Naive thymus-derived CD4-positive, alpha-beta T cell (primary cell): Measurements from ENCODE around the gene INTS12. TPM values are rescaled to one million over a fixed set of nuclear protein-coding genes. Genes with fewer than 3 reads are reported as not detected.
"Not testable (repeated sequence)": the region's sequence is repeated elsewhere in the genome, so short reads cannot be mapped to it uniquely, and the experiment has no call there.

Experiments
- ATAC-seq: fragments of 150-1000 bp; cut with Tn5 transposase; 2 replicates; pipeline ENCODE4 v1.10.0; 2021; ENCODE audit warnings: mild to moderate bottlenecking, moderate library complexity
- CTCF ChIA-PET: fragments of 350-600 bp; sonication (Branson Sonifier 250); formaldehyde crosslinking; loops from one replicate; lab custom pipeline; 2021; ENCODE audit warnings: antibody characterized with exemption; lab: Charles Lee
- POLR2A ChIA-PET: fragments of 350-600 bp; sonication (Branson Sonifier 250); formaldehyde crosslinking; loops from one replicate; lab custom pipeline; 2021; ENCODE audit warnings: antibody characterized with exemption, inconsistent platforms; lab: Charles Lee
- DNase-seq, 9 donors: peaks; one replicate each; pipeline versions ENCODE4 v3.0.0 to v3.0.0-alpha.2; 2020 to 2022; ENCODE audit warnings: mixed read lengths in 1 of 9
- H3K27ac ChIP-seq: one replicate; pipeline ENCODE4 v1.7.0; 2013; ENCODE audit warnings: mild to moderate bottlenecking, low read depth, low read length, moderate library complexity
- H3K27me3 ChIP-seq, 2 donors: one replicate each; pipeline ENCODE4 v1.7.0; 2013; ENCODE audit warnings: low read length in 2 of 2, mild to moderate bottlenecking in 2 of 2, moderate library complexity in 2 of 2; ENCODE audit not compliant: control insufficient read depth in 2 of 2, insufficient read depth in 2 of 2
- H3K36me3 ChIP-seq, 3 experiments: 1 replicate in 2 of 3; 2 replicates in 1 of 3; pipeline ENCODE4 v1.7.0; 2013; ENCODE audit warnings: low read length in 3 of 3, mild to moderate bottlenecking in 3 of 3, moderate library complexity in 1 of 3; ENCODE audit not compliant: insufficient read depth in 3 of 3, control insufficient read depth in 2 of 3
- H3K4me1 ChIP-seq, 2 donors: one replicate each; pipeline ENCODE4 v1.7.0; 2013; ENCODE audit warnings: low read length in 2 of 2, mild to moderate bottlenecking in 2 of 2, moderate library complexity in 1 of 2; ENCODE audit not compliant: control insufficient read depth in 2 of 2, insufficient read depth in 2 of 2
- H3K4me3 ChIP-seq: 2 replicates; pipeline ENCODE4 v1.7.0; 2013; ENCODE audit warnings: mild to moderate bottlenecking, low read length
- H3K9me3 ChIP-seq, 3 experiments: 1 replicate in 2 of 3; 2 replicates in 1 of 3; pipeline ENCODE4 v1.7.0; 2013; ENCODE audit warnings: low read length in 3 of 3; ENCODE audit not compliant: control insufficient read depth in 2 of 3
- H3K27ac Mint-ChIP-seq, 9 donors: one replicate each; pipeline ENCODE4 v1.8.0; 2020 to 2022; ENCODE audit warnings: mixed read lengths in 9 of 9, mild to moderate bottlenecking in 8 of 9, moderate library complexity in 5 of 9, inconsistent platforms in 2 of 9
- H3K27me3 Mint-ChIP-seq, 5 donors: one replicate each; pipeline ENCODE4 v1.8.0; 2021 to 2022; ENCODE audit warnings: mixed read lengths in 5 of 5, mild to moderate bottlenecking in 1 of 5
- H3K36me3 Mint-ChIP-seq, 5 donors: one replicate each; pipeline ENCODE4 v1.8.0; 2020 to 2022; ENCODE audit warnings: mixed read lengths in 5 of 5, mild to moderate bottlenecking in 3 of 5, inconsistent platforms in 1 of 5
- H3K4me1 Mint-ChIP-seq, 7 donors: one replicate each; pipeline ENCODE4 v1.8.0; 2020 to 2022; ENCODE audit warnings: mixed read lengths in 7 of 7, mild to moderate bottlenecking in 3 of 7, inconsistent platforms in 1 of 7
- H3K4me3 Mint-ChIP-seq, 10 donors: one replicate each; pipeline ENCODE4 v1.8.0; 2020 to 2022; ENCODE audit warnings: mild to moderate bottlenecking in 10 of 10, mixed read lengths in 10 of 10, moderate library complexity in 6 of 10, inconsistent platforms in 2 of 10
- H3K9me3 Mint-ChIP-seq, 11 donors: one replicate each; pipeline ENCODE4 v1.8.0; 2020 to 2022; ENCODE audit warnings: mixed read lengths in 11 of 11, mild to moderate bottlenecking in 4 of 11, inconsistent platforms in 1 of 11, moderate library complexity in 1 of 11
- intact Hi-C, 2 donors: fragments of 100-400 bp; cut with micrococcal nuclease; formaldehyde crosslinking; loops; one replicate each; pipeline ENCODE4 v1.15.1; 2023
- polyA plus RNA-seq, 2 donors: library from polyadenylated mRNA; unstranded; fragments of 300-500 nt; fragmentation: Illumina TruSeq; gene quantifications; one replicate each; pipeline ENCODE4 v1.2.3, GENCODE V29; 2021
- total RNA-seq, 6 experiments: library from RNA in 5 of 6; stranded (reverse) in 5 of 6; gene quantifications; 1 replicate in 5 of 6; 2 replicates in 1 of 6; pipeline ENCODE4 v1.2.3 and lab custom pipeline; 2021 to 2026

INTS12 gene
- total and polyA plus RNA-seq, 7 experiments from 2014 or later = 14.8 to 40.9 (median 18.5) TPM

DNA sequence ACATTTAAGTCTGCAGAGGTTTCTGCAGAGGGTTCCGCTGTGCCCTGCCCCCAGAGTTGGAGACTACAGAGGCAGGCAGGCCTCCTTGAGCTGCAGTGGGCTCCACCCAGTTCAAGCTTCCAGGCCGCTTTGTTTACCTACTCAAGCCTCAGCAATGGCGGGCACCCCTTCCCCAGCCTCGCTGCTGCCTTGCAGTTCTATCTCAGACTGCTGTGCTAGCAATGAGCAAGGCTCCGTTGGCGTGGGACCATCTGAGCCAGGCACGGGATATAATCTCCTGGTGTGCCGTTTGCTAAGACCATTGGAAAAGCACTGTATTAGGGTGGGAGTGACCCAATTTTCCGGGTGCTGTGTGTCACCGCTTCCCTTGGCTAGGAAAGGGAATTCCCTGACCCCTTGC is 26.7 kb upstream of the INTS12 start:
- POLR2A ChIA-PET, H3K27me3 ChIP-seq: not testable (repeated sequence)
- peaks cover 29 to 89% (median 78%) of the 10 kb centered on the region in 5 donors for H3K36me3 Mint-ChIP-seq

DNA sequence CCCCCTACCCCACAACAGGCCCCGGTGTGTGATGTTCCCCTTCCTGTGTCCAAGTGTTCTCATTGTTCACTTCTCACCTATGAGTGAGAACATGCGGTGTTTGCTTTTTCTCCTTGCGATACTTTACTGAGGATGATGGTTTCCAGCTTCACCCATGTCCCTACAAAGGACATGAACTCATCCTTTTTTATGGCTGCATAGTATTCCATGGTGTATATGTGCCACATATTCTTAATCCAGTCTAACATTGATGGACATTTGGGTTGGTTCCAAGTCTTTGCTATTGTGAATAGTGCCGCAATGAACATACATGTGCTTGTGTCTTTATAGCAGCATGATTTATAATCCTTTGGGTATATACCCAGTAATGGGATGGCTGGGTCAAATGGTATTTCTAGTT is 21.4 kb upstream of the INTS12 start:
- H3K27me3 Mint-ChIP-seq, H3K9me3 ChIP-seq, POLR2A ChIA-PET: not testable (repeated sequence)

More for the DNA sequence above, 26.7 kb upstream of the INTS12 start:
- H3K27me3 Mint-ChIP-seq, H3K36me3 ChIP-seq, H3K4me3 ChIP-seq, DNase-seq, H3K27ac Mint-ChIP-seq, CTCF ChIA-PET, H3K4me1 ChIP-seq, intact Hi-C loops, ATAC-seq, H3K4me1 Mint-ChIP-seq, H3K4me3 Mint-ChIP-seq, H3K9me3 ChIP-seq, H3K27ac ChIP-seq: not testable (repeated sequence)
- H3K9me3 Mint-ChIP-seq = peaks cover 6 to 71% (median 31%) of the 10 kb centered on the region in 11 donors

DNA sequence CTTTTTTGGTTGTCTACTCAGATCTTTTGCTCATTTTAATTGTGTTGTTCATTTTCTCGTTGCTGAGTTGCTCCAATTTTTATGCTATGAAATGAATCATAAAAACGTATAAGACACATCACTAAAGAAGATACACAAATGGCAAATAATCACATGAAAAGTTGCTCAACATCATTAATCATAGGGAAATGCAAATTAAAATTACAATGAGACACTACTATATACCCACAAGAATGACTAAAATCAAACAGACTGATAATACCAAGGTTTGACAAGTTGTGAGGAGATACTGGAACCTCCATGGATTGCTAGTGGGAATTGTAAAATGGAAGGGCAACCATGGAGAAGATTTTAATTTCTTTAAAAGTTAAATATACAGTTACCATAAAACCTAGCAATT is 17.1 kb upstream of the INTS12 start:
- H3K27ac Mint-ChIP-seq = no peak overlapping the region
- CTCF ChIA-PET = no interaction called here
- Histone ChIP-seq H3K36me3 (no peaks in the 10 kb centered on the region), H3K9me3 (no peaks in the 10 kb centered on the region), H3K27ac (no peak overlapping the region), H3K4me1 (no peaks in the 10 kb centered on the region), H3K27me3 (no peaks in the 10 kb centered on the region), H3K4me3 (no peak overlapping the region)
- ATAC-seq (no peak), DNase-seq (no peak)
- no peaks in the 10 kb centered on the region for H3K4me1 Mint-ChIP-seq
- peaks cover 0 to 16% (median 5%) of the 10 kb centered on the region in 11 donors for H3K9me3 Mint-ChIP-seq
- H3K27me3 Mint-ChIP-seq = no peaks in the 10 kb centered on the region
- peaks cover 3 to 32% (median 20%) of the 10 kb centered on the region in 5 donors for H3K36me3 Mint-ChIP-seq
- POLR2A ChIA-PET = no interaction called here
- intact Hi-C loops = no loop called here
- no peak overlapping the region for H3K4me3 Mint-ChIP-seq

More for the DNA sequence above, 21.4 kb upstream of the INTS12 start:
- H3K4me1 ChIP-seq, H3K27ac ChIP-seq, H3K27ac Mint-ChIP-seq, intact Hi-C loops, CTCF ChIA-PET, H3K27me3 ChIP-seq, DNase-seq, ATAC-seq, H3K4me3 Mint-ChIP-seq, H3K36me3 ChIP-seq, H3K4me1 Mint-ChIP-seq, H3K4me3 ChIP-seq: not testable (repeated sequence)
- peaks cover 17 to 65% (median 47%) of the 10 kb centered on the region in 5 donors for H3K36me3 Mint-ChIP-seq
- peaks cover 3 to 41% (median 15%) of the 10 kb centered on the region in 11 donors for H3K9me3 Mint-ChIP-seq

- Histone ChIP-seq H3K4me3 (no peak overlapping the region), H3K4me1 (no peaks in the 10 kb centered on the region), H3K36me3 (no peaks in the 10 kb centered on the region), H3K27me3 (no peaks in the 10 kb centered on the region), H3K9me3 (no peaks in the 10 kb centered on the region), H3K27ac (no peak overlapping the region)
- DNase-seq (no peak), ATAC-seq (no peak)
- CTCF ChIA-PET = interaction anchor here (0.7 kb wide), 1 partner anchor 8 kb away, joined by 4 read pairs; no protein-coding TSS in a partner anchor
- intact Hi-C loops = no loop called here
- Mint-ChIP-seq H3K9me3 (no peaks in the 10 kb centered on the region), H3K36me3 (peaks cover 0 to 19% (median 0%) of the 10 kb centered on the region in 5 donors), H3K27ac (no peak overlapping the region), H3K27me3 (peaks cover 0 to under 1% (median 0%) of the 10 kb centered on the region in 5 donors), H3K4me1 (peaks cover 0 to 6% (median 4%) of the 10 kb centered on the region in 7 donors), H3K4me3 (no peak overlapping the region)
- POLR2A ChIA-PET = interaction anchor here (1.3 to 1.4 kb wide), 2 partner anchors 9 to 11 kb away, joined by 3 read pairs; partner anchors contain the start of genes GSTCD and INTS12
Measured at GRCh38 chr4:105719204-105719603, 10.7 kb upstream of the INTS12 start.

DNA sequence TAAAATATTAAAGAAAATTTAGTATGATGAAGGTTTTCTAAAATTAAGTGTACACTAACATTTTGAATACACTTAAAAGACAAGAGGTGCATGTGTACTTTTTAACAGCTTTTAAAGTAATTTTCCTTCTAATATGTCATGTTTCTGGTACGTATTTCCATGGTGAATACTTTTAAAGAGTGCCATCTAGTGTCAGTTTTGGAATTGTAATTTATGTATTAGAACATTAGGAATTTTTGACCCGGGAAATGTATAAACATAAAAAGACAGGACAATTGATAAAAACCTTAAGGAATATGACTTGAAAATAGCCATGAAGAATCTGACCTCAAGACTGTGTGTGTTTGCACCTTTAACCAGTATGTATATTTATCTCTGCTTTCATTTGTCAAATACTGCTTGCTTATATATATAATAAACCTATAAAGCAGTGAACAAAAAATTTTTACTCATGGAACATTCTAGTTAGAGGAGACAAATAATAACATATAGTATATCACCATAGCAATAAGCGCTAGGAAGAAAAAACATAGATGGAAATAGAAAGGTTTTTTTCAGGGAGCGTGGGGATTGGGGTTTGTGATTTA is 7.3 kb upstream of the INTS12 start:
- Mint-ChIP-seq H3K4me1 (peaks cover 0 to 12% (median 4%) of the 10 kb centered on the region in 7 donors), H3K27ac (no peak overlapping the region), H3K36me3 (peaks cover 0 to 16% (median 0%) of the 10 kb centered on the region in 5 donors), H3K4me3 (peak overlapping the region in 1 of 10 donors; percentile 10), H3K9me3 (no peaks in the 10 kb centered on the region), H3K27me3 (peaks cover 0 to 3% (median 0%) of the 10 kb centered on the region in 5 donors)
- POLR2A ChIA-PET = no interaction called here
- Histone ChIP-seq H3K27ac (no peak overlapping the region), H3K9me3 (no peaks in the 10 kb centered on the region), H3K4me3 (no peak overlapping the region), H3K36me3 (no peaks in the 10 kb centered on the region), H3K27me3 (no peaks in the 10 kb centered on the region), H3K4me1 (no peaks in the 10 kb centered on the region)
- CTCF ChIA-PET = interaction anchor here (1.0 to 1.1 kb wide), 3 partner anchors 14 to 242 kb away, joined by 3 to 5 read pairs (median 3); partner anchors contain the start of gene PPA2
- ATAC-seq (peak; percentile 47), DNase-seq (peak in 5 of 9 donors; percentile 3 to 27 (median 23))
- intact Hi-C loops = loop anchor here (1.0 kb wide), 2 partner anchors 194 to 574 kb away; no protein-coding TSS in a partner anchor

DNA sequence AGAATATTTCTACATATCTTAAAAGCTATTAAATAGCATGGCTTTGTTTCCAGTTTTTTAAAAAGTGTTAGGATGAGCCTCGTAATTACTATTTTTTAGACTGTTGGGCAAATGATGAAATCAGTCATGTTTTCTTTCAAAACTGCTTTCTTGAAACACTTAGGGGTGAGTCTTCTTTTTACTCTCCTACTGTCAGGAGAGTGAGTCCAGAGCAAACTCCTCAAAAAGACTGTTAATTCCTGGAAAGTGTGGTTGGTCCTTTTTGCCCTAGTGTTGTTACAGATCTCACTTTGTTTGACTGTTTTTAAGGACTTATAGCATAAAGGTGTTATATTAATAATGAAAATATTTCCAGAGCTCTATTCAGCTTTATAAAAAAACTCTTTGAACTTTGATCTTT is 6.4 kb upstream of the INTS12 start:
- H3K4me1 Mint-ChIP-seq = peaks cover under 1 to 13% (median 5%) of the 10 kb centered on the region in 7 donors
- intact Hi-C loops = loop anchor here (1.0 kb wide), 2 partner anchors 194 to 574 kb away; no protein-coding TSS in a partner anchor
- DNase-seq (no peak), ATAC-seq (no peak)
- ChIA-PET CTCF (interaction anchor here (0.7 to 1.1 kb wide), 4 partner anchors 13 to 861 kb away, joined by 3 to 5 read pairs (median 3); partner anchors contain the start of gene PPA2), POLR2A (no interaction called here)
- no peak overlapping the region for H3K4me3 Mint-ChIP-seq
- H3K27ac Mint-ChIP-seq = no peak overlapping the region
- no peak overlapping the region for H3K27ac ChIP-seq
- peaks cover 0 to 3% (median 0%) of the 10 kb centered on the region in 5 donors for H3K27me3 Mint-ChIP-seq
- peaks cover 0 to 9% (median 0%) of the 10 kb centered on the region in 5 donors for H3K36me3 Mint-ChIP-seq
- H3K4me3 ChIP-seq = no peak overlapping the region
- no peaks in the 10 kb centered on the region for H3K9me3 Mint-ChIP-seq
- no peaks in the 10 kb centered on the region for H3K4me1 ChIP-seq
- H3K9me3 ChIP-seq = no peaks in the 10 kb centered on the region
- no peaks in the 10 kb centered on the region for H3K27me3 ChIP-seq
- H3K36me3 ChIP-seq = no peaks in the 10 kb centered on the region
